VCaP (cell line): ENCODE data around the gene MST1R.
A peak's percentile ranks its signal among the peaks of the same experiment; 100 is the strongest.

Experiments used
- H3K27ac ChIP-seq: fragments of 450-650 bp; 2 replicates; pipeline ENCODE4 v1.5.1; 2017
- TF ChIP-seq, protein P1 (sequence below): fragments of 450-650 bp; conservative IDR thresholded peaks from 2 replicates; pipeline ENCODE4 v1.5.1; 2017; ENCODE audit warnings: mild to moderate bottlenecking, moderate library complexity

Gene MST1R

DNA sequence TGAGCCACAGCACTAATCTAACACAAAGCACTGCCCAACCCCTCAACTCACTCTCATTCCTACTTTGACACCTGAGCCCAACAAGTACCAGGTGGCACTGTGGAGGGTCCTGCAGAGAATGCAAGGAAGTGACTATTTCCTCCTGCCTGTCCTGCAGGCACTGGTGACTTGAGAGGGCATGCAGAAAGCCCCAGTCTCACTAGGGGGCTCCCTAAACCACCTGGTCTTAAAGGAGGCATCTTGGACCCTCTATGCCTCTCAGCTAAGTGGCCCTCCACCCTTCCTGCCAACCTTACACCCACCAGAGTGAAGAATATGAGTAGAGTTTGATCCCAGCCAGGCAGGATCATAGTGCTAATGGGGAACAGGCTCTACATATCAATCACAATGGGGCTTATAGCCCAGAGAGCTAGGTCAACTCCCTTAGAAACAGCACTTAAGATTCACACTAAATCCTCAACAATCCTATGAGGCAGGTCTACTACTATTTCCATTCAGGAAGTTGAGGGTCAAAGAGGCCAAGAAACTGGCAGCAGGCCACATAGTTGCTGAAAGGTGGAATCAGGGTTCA, 62.5 kb downstream of the MST1R start:
- H3K27ac ChIP-seq = no peak overlapping the region

DNA sequence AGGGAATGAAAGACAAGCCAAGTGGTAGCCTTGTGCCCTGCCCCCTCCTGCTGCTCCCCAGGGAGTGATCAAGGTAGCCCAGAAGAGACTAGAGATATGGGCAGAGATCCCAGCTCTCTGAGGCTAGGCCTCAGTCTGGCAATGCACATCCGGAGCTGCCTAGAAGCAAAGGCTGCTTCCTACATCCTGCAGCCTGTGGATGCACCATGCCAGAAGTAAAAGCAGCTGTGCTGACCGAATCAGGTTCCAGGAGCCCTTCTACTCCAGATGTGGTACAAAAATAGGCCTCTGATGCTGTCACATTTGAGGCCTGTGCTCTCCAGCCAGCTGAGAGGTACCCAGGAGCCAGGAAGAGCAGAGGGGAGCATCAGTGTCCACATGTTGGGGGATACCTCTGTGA, 63.3 kb downstream of the MST1R start:
- H3K27ac ChIP-seq = no peak overlapping the region
- TF ChIP-seq, protein P1, sequence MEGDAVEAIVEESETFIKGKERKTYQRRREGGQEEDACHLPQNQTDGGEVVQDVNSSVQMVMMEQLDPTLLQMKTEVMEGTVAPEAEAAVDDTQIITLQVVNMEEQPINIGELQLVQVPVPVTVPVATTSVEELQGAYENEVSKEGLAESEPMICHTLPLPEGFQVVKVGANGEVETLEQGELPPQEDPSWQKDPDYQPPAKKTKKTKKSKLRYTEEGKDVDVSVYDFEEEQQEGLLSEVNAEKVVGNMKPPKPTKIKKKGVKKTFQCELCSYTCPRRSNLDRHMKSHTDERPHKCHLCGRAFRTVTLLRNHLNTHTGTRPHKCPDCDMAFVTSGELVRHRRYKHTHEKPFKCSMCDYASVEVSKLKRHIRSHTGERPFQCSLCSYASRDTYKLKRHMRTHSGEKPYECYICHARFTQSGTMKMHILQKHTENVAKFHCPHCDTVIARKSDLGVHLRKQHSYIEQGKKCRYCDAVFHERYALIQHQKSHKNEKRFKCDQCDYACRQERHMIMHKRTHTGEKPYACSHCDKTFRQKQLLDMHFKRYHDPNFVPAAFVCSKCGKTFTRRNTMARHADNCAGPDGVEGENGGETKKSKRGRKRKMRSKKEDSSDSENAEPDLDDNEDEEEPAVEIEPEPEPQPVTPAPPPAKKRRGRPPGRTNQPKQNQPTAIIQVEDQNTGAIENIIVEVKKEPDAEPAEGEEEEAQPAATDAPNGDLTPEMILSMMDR = no peak

More for the DNA sequence above, 62.5 kb downstream of the MST1R start:
- TF ChIP-seq, protein P1 = no peak

DNA sequence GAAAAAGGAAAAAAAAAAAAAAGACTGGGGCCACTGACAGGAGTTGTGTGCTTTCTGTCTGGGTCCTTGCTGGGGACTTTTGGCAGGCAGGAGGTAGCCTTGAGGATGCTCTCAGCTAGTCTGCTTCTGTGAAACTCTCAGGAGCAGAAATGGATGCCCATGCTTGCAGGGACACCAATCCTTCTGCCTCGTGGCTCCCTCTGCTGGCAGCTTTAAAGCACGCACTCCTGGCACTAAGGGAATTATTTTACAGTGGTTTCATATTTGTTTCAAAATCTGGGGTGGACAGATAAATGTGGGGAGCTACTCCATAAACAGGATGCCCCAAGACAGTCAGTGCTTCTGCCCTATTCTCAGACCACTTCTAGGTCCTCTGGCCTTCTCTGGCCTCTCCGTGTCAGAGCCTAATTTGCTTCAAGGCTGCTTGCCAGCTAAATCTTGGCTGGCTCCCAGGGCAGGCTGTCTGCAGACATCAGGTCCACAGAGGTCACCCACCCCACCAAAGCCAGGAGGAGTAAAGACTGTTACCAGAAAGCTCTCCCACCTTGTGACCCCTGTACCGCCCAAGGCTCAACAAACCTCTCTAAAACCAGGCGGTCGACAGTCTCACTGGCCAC, 64.4 kb downstream of the MST1R start:
- no peak overlapping the region for H3K27ac ChIP-seq
- TF ChIP-seq, protein P1 = peak; percentile 98
